ENCODE data around the gene SMOC1. TPM values are rescaled to one million over a fixed set of nuclear protein-coding genes. Genes with fewer than 3 reads are reported as not detected.

The SMOC1 gene
- total and polyA plus RNA-seq, 2 of the 8 experiments (the other 6 are each of a cell fraction or from before 2014, with no cell fraction given) = 1.6 to 2.4 TPM

GRCh38 chr14:69858801-69859200 is 20.4 kb upstream of the SMOC1 start:
- CTCF ChIA-PET (ENCODE audit: partially characterized antibody) = interaction anchor here (1.1 to 3.9 kb wide), 5 partner anchors 19 to 229 kb away, joined by 3 to 15 read pairs (median 3); no protein-coding TSS in a partner anchor

More at GRCh38 chr14:69858801-69859200, 20.4 kb upstream of the SMOC1 start:
- Histone ChIP-seq H2AFZ (ENCODE audit: low read length) (no peak overlapping the region), H3K79me2 (ENCODE audit: control insufficient read depth in 1 of 2, insufficient read depth in 2 of 2, low read length in 2 of 2) (no peaks in the 10 kb centered on the region), H3K14ac (ENCODE audit: insufficient read length) (no peak overlapping the region), H2BK12ac (ENCODE audit: low read depth, low read length) (no peak overlapping the region), H3K36me3 (ENCODE audit: control insufficient read depth in 2 of 4, insufficient read depth in 4 of 4, low read length in 3 of 4) (no peaks in the 10 kb centered on the region), H3K9me3 (ENCODE audit: insufficient read depth in 2 of 2, low read depth in 1 of 2, low read length in 1 of 2) (no peaks in the 10 kb centered on the region), H3K4me3 (ENCODE audit: extremely low read depth in 1 of 4, insufficient read depth in 2 of 4, low read depth in 3 of 4, low read length in 4 of 4) (no peak overlapping the region), H3K23me2 (ENCODE audit: low read depth, low read length) (no peaks in the 10 kb centered on the region), H3K79me1 (ENCODE audit: low read depth, low read length) (no peaks in the 10 kb centered on the region), H3K4ac (replicated peaks; ENCODE audit: insufficient read length, low read depth, low read length) (no peak overlapping the region), H2BK120ac (replicated peaks; ENCODE audit: low read depth, low read length) (no peak overlapping the region), H3K56ac (replicated peaks; ENCODE audit: insufficient read length, low read depth, low read length) (no peak overlapping the region), H3K4me1 (replicated peaks in 1 of 4; ENCODE audit: control insufficient read depth in 3 of 4, insufficient read depth in 4 of 4, low read length in 3 of 4) (peaks cover 0 to 15% (median 10%) of the 10 kb centered on the region in 4 experiments; a peak in 4 of 7 replicates), H3K9ac (replicated peaks in 1 of 4; ENCODE audit: extremely low read depth in 1 of 4, low read depth in 3 of 4, low read length in 3 of 4) (no peak overlapping the region), H4K91ac (replicated peaks; ENCODE audit: insufficient read length, low read length) (no peak overlapping the region), H3K27me3 (replicated peaks in 1 of 4; ENCODE audit: control insufficient read depth in 3 of 4, extremely low read depth in 1 of 4, insufficient read depth in 3 of 4, low read length in 3 of 4) (peaks cover 0 to 4% (median 0%) of the 10 kb centered on the region in 4 experiments; a peak in 3 of 7 replicates), H2AK5ac (ENCODE audit: low read depth, low read length) (no peak overlapping the region), H2BK5ac (ENCODE audit: low read depth, low read length) (no peak overlapping the region), H4K20me1 (replicated peaks in 1 of 2; ENCODE audit: control insufficient read depth in 1 of 2, insufficient read depth in 2 of 2, low read length in 2 of 2) (no peaks in the 10 kb centered on the region), H4K8ac (ENCODE audit: extremely low read depth, insufficient read depth, low read length) (no peak overlapping the region), H4K5ac (ENCODE audit: insufficient read length, low read depth, low read length) (no peak overlapping the region), H2BK15ac (ENCODE audit: low read length) (no peak overlapping the region), H3K4me2 (ENCODE audit: insufficient read depth in 1 of 2, low read depth in 2 of 2, low read length in 2 of 2) (no peak overlapping the region; a peak in 1 of 4 replicates), H2BK20ac (ENCODE audit: low read length) (no peak overlapping the region), H3K18ac (ENCODE audit: extremely low read depth, low read length) (no peak overlapping the region), H3K23ac (ENCODE audit: insufficient read length) (no peak overlapping the region), H3K27ac (ENCODE audit: low read depth, low read length) (no peak overlapping the region)
- TF ChIP-seq SP2 (IDR thresholded peaks at IDR 0.05; ENCODE audit: low read length) (no peak), RAD21 (IDR thresholded peaks at IDR 0.05 in 1 of 2, conservative IDR thresholded peaks at IDR 0.05 in 1 of 2; ENCODE audit: low read depth in 2 of 2, low read length in 2 of 2) (no peak), SAP30 (IDR thresholded peaks at IDR 0.05; ENCODE audit: insufficient read depth, insufficient replicate concordance, low read length) (no peak), PHF8 (conservative IDR thresholded peaks at IDR 0.05; ENCODE audit: low read depth, low read length) (no peak), HDAC2 (IDR thresholded peaks at IDR 0.05; ENCODE audit: borderline replicate concordance in 1 of 2, low read depth in 2 of 2, low read length in 2 of 2) (no peak), TBP (IDR thresholded peaks at IDR 0.05; ENCODE audit: low read depth, low read length) (no peak), JUN (IDR thresholded peaks at IDR 0.05; ENCODE audit: low read depth, low read length) (no peak)
- WGBS, 2 experiments (ENCODE audit: extremely low coverage in 1 of 2, insufficient coverage in 1 of 2, insufficient read length in 1 of 2, insufficient replicate concordance in 2 of 2, low coverage in 1 of 2, low lambda C conversion rate in 2 of 2, missing lambda C conversion rate in 1 of 2) = 68% methylated on average over 8 of the region's 8 CpGs; no CpG with 5 or more reads in 1 of the 2 experiments
- FAIRE-seq (no peak), DNase-seq (ENCODE audit: low read depth in 1 of 2, low spot score in 2 of 2) (no peak)
- POLR2A ChIA-PET (ENCODE audit: partially characterized antibody) = no interaction called here

Measured in H1 (cell line).